SH-SY5Y (cell line): Measurements from ENCODE around the gene PKNOX1.

Experiments used
- GATA2 ChIP-seq: IDR thresholded peaks from 2 replicates; pipeline ENCODE4 v1.6.1; 2011; ENCODE audit warnings: mild to moderate bottlenecking, low read depth, low read length
- GATA3 ChIP-seq: IDR thresholded peaks from 2 replicates; pipeline ENCODE4 v1.6.1; 2011; ENCODE audit warnings: low read depth, mild to moderate bottlenecking, low read length, moderate library complexity

GRCh38 chr21:42991992-42992740, 17.8 kb downstream of the PKNOX1 start:
- no peak for TF ChIP-seq GATA2
- TF ChIP-seq GATA3: no peak
